ENCODE data around the gene NTHL1.
"Not testable (repeated sequence)": the region's sequence is repeated elsewhere in the genome, so short reads cannot be mapped to it uniquely, and the experiment has no call there.

NTHL1 gene

DNA sequence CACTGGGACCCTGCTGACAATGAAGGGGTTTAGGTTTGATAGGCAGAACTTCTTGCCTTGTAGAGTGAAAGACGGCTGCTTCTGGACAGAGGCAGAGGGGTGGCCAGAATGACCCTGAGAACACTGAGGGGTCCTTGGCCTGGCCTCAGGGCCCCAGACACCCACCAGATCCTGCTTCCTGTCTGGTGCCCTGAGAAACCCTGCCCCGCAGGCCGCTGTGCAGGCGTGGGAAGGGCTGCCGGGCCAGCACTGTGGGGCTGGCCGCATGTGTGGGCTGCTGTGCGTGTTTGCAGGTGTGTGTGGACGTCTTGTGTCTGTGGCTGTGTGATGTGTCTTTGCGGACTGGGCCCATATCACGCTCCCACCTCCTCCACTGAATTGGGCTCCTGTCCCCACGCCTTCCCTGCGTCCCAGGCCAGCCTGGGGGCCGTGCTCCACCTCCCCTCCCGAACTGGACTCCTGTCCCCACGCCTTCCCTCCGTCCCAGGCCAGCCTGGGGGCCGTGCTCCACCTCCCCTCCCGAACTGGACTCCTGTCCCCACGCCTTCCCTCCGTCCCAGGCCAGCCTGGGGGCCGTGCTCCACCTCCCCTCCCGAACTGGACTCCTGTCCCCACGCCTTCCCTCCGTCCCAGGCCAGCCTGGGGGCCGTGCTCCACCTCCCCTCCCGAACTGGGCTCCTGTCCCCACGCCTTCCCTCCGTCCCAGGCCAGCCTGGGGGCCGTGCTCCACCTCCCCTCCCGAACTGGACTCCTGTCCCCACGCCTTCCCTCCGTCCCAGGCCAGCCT is 13.5 kb downstream of the NTHL1 start:
- H3K9ac ChIP-seq (ENCODE audit: low read length); H3K36me3 ChIP-seq (ENCODE audit: control insufficient read depth, insufficient read depth, low read length); H3K27me3 ChIP-seq (ENCODE audit: control insufficient read depth, insufficient read depth, low read length): not testable (repeated sequence)
- Histone ChIP-seq H3K4me3 (ENCODE audit: low read length) (peak overlapping the region; percentile 52), H3K4me1 (ENCODE audit: control insufficient read depth, insufficient read depth, low read length) (peaks cover 37% of the 10 kb centered on the region), H3K27ac (ENCODE audit: low read depth, low read length) (peak overlapping the region; percentile 85)

GRCh38 chr16:2033057-2033908 is 14.4 kb downstream of the NTHL1 start:
- Histone ChIP-seq H3K9ac (ENCODE audit: low read length) (no peak overlapping the region), H3K36me3 (ENCODE audit: control insufficient read depth, insufficient read depth, low read length) (peaks cover 6% of the 10 kb centered on the region), H3K27ac (ENCODE audit: low read depth, low read length) (peak overlapping the region; percentile 85), H3K27me3 (ENCODE audit: control insufficient read depth, insufficient read depth, low read length) (no peaks in the 10 kb centered on the region), H3K4me3 (ENCODE audit: low read length) (peak overlapping the region; percentile 52), H3K4me1 (ENCODE audit: control insufficient read depth, insufficient read depth, low read length) (peaks cover 35% of the 10 kb centered on the region)

DNA sequence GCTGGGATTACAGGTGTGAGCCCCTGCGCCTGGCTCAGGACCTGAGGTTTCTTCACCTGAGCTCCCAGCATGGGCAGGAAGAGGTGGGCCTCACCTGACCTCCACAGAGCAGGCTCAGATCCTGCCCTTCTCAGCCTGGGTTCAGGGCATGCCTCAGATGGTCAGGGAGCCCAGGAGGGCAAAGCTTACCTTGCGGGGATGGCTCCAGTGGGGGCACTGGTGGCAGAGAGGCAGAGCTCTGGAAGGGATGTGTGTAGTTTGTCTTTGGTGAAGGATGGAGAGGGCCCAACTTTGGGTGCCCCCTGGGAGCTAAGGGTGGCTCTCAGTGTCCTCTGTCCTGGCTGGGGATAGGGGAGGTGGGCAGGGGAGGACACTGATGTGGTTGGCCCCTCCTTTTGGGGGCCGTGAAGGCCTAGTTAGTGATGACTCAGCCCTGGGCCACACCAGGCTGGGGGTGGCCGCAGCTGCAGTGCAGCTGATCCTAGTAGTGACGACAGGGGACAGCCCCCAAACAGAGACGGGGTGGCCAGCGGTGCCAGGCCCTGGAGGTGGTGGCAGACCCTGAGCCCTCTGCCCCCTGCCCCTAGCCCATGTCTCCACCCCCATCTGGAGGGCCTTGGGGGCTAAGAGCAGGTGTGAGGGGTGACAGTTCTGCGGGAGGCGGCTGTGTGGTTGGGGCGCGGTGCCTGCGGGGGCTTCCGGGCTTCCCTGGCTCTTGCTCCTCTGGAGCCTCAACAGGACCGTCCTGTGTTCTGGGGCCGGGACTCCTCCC is 15.2 kb downstream of the NTHL1 start:
- H3K4me3 ChIP-seq (ENCODE audit: low read length), result no peak overlapping the region
- peaks cover 35% of the 10 kb centered on the region for H3K4me1 ChIP-seq (ENCODE audit: control insufficient read depth, insufficient read depth, low read length)
- no peak overlapping the region for H3K9ac ChIP-seq (ENCODE audit: low read length)

DNA sequence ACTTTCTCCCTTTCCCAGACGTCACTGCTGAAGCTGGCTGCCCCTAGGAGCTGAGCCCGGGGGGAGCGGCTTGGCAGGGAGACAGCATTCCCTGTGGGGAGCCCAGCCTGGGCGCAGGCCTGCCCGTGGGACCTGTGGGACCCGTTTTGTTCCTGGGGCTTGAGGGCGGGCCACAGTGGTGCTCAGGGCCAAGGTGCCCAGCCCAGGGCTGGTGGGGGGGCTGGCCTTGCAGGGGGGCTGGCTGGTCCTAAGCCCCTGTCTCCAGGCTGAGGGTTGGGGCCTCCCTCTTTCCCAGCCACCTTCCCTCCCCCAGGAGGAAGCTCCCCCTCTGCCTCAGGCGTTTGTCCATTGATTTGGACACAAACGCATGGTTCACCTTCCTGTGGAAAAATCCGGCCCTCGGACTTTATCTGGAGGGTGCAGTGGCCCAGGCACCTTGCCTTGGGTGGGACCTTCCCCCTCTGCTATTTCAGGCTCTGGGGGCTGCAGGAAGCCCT is 16.5 kb downstream of the NTHL1 start:
- Histone ChIP-seq H3K27ac (ENCODE audit: low read depth, low read length) (no peak overlapping the region), H3K4me1 (ENCODE audit: control insufficient read depth, insufficient read depth, low read length) (peaks cover 33% of the 10 kb centered on the region), H3K9ac (ENCODE audit: low read length) (no peak overlapping the region), H3K27me3 (ENCODE audit: control insufficient read depth, insufficient read depth, low read length) (no peaks in the 10 kb centered on the region), H3K36me3 (ENCODE audit: control insufficient read depth, insufficient read depth, low read length) (peaks cover 3% of the 10 kb centered on the region), H3K4me3 (ENCODE audit: low read length) (no peak overlapping the region)

More for the DNA sequence above, 15.2 kb downstream of the NTHL1 start:
- H3K36me3 ChIP-seq (ENCODE audit: control insufficient read depth, insufficient read depth, low read length), result peaks cover 4% of the 10 kb centered on the region
- H3K27ac ChIP-seq (ENCODE audit: low read depth, low read length), result peak overlapping the region; percentile 85
- H3K27me3 ChIP-seq (ENCODE audit: control insufficient read depth, insufficient read depth, low read length), result no peaks in the 10 kb centered on the region

DNA sequence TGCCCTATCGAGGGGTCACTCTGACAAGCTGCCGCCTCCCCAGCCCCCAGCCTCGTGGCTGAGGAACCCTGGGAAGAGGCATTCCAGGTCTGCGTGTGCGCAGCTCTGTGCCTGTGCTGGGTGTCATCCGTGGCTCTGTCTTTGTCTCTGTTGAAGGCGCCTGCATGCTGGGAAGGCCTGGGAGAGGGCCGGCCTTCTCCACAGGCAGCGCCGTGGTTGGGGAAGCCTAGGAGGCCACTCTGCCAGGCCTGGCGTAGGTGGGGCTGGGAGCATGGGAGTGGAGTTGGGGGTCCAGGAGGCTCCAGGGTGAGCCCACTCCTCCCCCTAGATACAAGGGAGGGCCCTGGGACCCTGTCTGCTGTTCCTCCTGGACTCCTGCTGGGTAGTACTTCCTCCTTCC is 17.6 kb downstream of the NTHL1 start:
- H3K27me3 ChIP-seq (ENCODE audit: control insufficient read depth, insufficient read depth, low read length), result no peaks in the 10 kb centered on the region
- H3K36me3 ChIP-seq (ENCODE audit: control insufficient read depth, insufficient read depth, low read length), result peaks cover 3% of the 10 kb centered on the region
- no peak overlapping the region for H3K9ac ChIP-seq (ENCODE audit: low read length)
- peaks cover 23% of the 10 kb centered on the region for H3K4me1 ChIP-seq (ENCODE audit: control insufficient read depth, insufficient read depth, low read length)
- H3K4me3 ChIP-seq (ENCODE audit: low read length), result peak overlapping the region; percentile 4
- H3K27ac ChIP-seq (ENCODE audit: low read depth, low read length), result no peak overlapping the region

DNA sequence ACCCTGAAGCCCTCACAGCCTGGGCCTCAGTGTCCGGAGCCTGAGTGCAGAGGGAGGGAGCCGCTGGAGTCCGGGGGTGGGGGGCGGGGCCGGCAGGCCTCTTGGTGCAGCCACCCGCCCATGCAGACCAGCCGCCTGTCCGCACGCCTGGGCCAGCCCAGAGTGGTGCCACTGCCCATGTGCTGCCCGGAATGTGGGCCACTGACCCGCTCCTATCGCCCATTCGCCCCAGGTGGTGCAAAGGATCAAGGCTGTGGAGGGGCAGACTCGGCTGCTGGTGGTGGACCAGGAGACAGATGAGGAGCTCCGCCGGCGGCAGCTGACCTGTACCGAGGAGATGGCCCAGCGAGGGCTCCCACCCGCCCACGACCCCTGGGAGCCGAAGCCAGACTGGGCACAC is 18.3 kb downstream of the NTHL1 start:
- H3K9ac ChIP-seq (ENCODE audit: low read length), result no peak overlapping the region
- peaks cover 19% of the 10 kb centered on the region for H3K4me1 ChIP-seq (ENCODE audit: control insufficient read depth, insufficient read depth, low read length)
- H3K4me3 ChIP-seq (ENCODE audit: low read length), result no peak overlapping the region
- H3K36me3 ChIP-seq (ENCODE audit: control insufficient read depth, insufficient read depth, low read length), result peaks cover 3% of the 10 kb centered on the region
- no peaks in the 10 kb centered on the region for H3K27me3 ChIP-seq (ENCODE audit: control insufficient read depth, insufficient read depth, low read length)
- no peak overlapping the region for H3K27ac ChIP-seq (ENCODE audit: low read depth, low read length)

DNA sequence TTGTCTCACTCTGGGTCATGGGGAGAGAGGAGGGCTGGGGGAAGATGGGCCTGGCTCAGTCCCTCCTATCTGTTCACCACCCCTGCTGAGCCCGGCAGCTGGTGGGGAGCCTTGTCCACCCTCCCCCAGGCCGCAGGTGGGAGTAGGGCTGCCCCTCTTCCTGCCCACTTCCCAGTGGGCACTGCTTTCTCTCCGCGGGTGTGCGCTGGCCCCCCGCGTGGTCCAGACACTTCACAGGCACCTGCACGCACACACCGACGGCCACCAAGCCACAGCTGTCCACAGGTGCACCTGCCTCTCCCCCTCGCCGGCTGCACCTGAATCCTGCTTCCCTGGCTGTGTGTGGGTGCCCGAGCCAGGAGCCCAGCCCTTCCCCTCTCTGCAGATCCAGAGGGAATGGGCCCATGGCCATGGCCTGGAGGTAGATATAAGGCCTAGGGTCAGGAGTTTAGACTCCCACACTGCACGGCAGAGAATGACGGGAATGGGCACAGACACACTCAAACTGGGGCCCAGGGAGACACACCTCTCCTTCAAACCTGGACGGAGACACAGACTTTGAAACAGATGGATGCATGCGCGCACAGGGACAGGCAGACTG is 18.9 kb downstream of the NTHL1 start:
- Histone ChIP-seq H3K27ac (ENCODE audit: low read depth, low read length) (no peak overlapping the region), H3K9ac (ENCODE audit: low read length) (no peak overlapping the region), H3K4me3 (ENCODE audit: low read length) (no peak overlapping the region), H3K27me3 (ENCODE audit: control insufficient read depth, insufficient read depth, low read length) (no peaks in the 10 kb centered on the region), H3K4me1 (ENCODE audit: control insufficient read depth, insufficient read depth, low read length) (peaks cover 16% of the 10 kb centered on the region), H3K36me3 (ENCODE audit: control insufficient read depth, insufficient read depth, low read length) (peaks cover 3% of the 10 kb centered on the region)

DNA sequence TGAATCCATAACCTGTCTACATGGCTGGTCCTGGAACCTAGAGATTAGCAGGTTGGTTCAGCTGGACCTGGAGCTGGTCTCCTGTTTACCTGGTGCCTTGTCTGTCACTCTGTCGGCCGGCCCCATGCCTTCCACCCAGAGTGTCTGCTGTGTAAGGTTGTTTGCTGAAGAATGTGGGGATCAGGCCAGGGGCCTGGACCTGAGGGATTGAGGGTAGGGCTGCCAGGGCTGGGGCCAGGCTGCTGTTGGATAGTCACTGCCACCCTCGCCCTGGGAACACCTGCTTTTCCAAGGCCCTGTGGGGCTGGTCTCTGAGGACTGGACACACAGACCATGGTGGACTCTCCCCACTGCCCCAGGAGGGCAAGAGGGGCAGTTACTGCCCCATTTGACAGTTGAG is 19.5 kb downstream of the NTHL1 start:
- Histone ChIP-seq H3K4me1 (ENCODE audit: control insufficient read depth, insufficient read depth, low read length) (peaks cover 14% of the 10 kb centered on the region), H3K4me3 (ENCODE audit: low read length) (peak overlapping the region; percentile 60), H3K36me3 (ENCODE audit: control insufficient read depth, insufficient read depth, low read length) (peaks cover 3% of the 10 kb centered on the region), H3K27ac (ENCODE audit: low read depth, low read length) (no peak overlapping the region), H3K9ac (ENCODE audit: low read length) (no peak overlapping the region), H3K27me3 (ENCODE audit: control insufficient read depth, insufficient read depth, low read length) (no peaks in the 10 kb centered on the region)

DNA sequence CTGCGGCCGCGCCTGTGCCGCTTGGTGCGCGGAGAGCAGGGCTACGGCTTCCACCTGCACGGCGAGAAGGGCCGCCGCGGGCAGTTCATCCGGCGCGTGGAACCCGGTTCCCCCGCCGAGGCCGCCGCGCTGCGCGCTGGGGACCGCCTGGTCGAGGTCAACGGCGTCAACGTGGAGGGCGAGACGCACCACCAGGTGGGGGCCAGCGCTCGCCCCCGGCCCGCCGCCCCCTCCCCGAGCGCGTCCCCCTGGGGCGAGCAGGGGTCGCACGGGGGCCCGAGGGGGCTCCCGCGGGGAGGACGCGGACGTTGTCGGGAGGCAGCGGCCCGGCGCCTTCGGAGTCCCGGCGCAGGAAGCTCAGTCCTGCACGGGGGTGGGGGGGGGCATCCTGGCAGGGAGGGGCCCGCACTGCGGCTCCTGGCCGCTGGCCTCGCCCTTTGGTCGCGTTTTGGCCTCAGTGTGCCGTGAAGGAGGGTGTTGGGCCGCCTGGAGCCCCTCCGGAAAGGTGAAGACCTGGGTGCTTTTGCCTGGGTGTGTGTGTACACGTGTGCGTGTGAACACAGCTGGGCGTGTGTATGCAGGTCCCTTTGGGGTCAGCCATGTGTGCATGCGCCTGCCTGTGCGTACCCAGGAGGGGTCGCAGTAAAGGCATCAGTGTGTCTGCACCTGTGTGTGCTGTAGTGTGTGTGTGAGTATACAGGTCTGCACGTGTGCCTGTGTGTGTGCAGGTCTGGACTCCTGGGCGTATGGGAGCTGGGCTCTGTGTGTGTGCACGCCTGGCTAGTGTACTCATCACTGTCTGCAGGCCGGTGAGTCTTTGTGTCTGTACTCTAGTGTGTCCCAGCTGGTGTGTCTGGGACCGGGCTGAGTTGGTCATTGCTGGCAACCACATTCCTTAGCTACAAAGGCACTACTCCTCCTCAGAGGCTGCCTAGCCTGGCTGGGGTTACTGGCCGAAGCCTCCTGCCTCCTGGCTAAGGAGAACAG is 20.3 kb downstream of the NTHL1 start:
- Histone ChIP-seq H3K27me3 (ENCODE audit: control insufficient read depth, insufficient read depth, low read length) (no peaks in the 10 kb centered on the region), H3K27ac (ENCODE audit: low read depth, low read length) (no peak overlapping the region), H3K36me3 (ENCODE audit: control insufficient read depth, insufficient read depth, low read length) (peaks cover 3% of the 10 kb centered on the region), H3K4me1 (ENCODE audit: control insufficient read depth, insufficient read depth, low read length) (peaks cover 10% of the 10 kb centered on the region), H3K9ac (ENCODE audit: low read length) (no peak overlapping the region), H3K4me3 (ENCODE audit: low read length) (peak overlapping the region; percentile 60)

GRCh38 chr16:2026461-2027023 is 21.1 kb downstream of the NTHL1 start, which contains the start of gene NHERF2:
TSS of gene NHERF2 (plus strand) at chr16:2026902. CDS start at chr16:2027006, 104 bp downstream.
- H3K36me3 ChIP-seq (ENCODE audit: control insufficient read depth, insufficient read depth, low read length), result peaks cover 3% of the 10 kb centered on the region
- H3K4me3 ChIP-seq (ENCODE audit: low read length), result peak within 1 kb of the TSS; percentile 60
- peaks cover 2% of the 10 kb centered on the region for H3K27me3 ChIP-seq (ENCODE audit: control insufficient read depth, insufficient read depth, low read length)
- no peak within 1 kb of the TSS for H3K9ac ChIP-seq (ENCODE audit: low read length)
- H3K4me1 ChIP-seq (ENCODE audit: control insufficient read depth, insufficient read depth, low read length), result peaks cover 10% of the 10 kb centered on the region
- no peak within 1 kb of the TSS for H3K27ac ChIP-seq (ENCODE audit: low read depth, low read length)
